Activated CD4-positive, CD25-positive, alpha-beta regulatory T cell (primary cell): ENCODE data around the gene EXOC3L1.

Experiments
- DNase-seq, 4 experiments: peaks; one replicate each; lab custom pipeline; 2025; lab: John Stamatoyannopoulos, UW

Gene EXOC3L1

GRCh38 chr16:67190041-67190440, at the start of gene EXOC3L1:
EXOC3L1 (minus strand) TSS chr16:67190136; CDS start chr16:67189676, 460 bp downstream.
- DNase-seq = no peak

DNA sequence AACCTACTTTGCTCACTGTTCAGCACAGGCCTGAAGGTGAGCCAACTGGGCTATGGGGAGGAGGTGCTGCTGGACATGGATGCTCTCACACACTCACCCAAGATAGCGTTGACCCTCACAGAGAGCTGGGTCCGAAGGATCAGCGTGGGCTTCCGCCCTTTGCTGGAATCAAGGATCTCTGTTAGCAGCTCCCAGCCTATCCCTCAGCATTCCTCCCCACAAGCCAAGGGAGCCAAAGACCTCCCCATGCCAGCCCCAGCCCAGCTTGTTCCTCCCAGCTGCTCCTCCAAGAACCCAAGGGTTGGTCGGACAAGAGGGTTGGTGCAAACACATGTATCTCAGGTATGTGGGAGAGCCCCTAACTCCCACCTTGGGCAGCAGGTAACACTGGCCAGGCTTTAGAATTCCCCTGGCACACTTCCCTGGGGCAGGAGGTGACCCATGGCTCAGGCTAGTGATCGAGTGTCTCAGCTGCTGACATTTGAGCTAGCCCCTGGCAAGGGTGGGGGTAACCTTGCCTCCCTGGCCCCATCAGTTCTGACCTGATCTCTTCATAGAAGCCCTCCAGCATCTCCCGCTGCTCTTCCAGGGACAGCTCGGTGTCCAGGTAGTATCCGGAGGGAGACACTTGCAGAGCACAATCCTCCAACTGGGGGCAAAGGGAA, 49.0 kb upstream of the EXOC3L1 start:
- DNase-seq = no peak

- DNase-seq = no peak
These were observed 48.3 kb upstream of the EXOC3L1 start for GRCh38 chr16:67238278-67238575.

GRCh38 chr16:67237396-67238277, 47.7 kb upstream of the EXOC3L1 start:
- DNase-seq = no peak

DNA sequence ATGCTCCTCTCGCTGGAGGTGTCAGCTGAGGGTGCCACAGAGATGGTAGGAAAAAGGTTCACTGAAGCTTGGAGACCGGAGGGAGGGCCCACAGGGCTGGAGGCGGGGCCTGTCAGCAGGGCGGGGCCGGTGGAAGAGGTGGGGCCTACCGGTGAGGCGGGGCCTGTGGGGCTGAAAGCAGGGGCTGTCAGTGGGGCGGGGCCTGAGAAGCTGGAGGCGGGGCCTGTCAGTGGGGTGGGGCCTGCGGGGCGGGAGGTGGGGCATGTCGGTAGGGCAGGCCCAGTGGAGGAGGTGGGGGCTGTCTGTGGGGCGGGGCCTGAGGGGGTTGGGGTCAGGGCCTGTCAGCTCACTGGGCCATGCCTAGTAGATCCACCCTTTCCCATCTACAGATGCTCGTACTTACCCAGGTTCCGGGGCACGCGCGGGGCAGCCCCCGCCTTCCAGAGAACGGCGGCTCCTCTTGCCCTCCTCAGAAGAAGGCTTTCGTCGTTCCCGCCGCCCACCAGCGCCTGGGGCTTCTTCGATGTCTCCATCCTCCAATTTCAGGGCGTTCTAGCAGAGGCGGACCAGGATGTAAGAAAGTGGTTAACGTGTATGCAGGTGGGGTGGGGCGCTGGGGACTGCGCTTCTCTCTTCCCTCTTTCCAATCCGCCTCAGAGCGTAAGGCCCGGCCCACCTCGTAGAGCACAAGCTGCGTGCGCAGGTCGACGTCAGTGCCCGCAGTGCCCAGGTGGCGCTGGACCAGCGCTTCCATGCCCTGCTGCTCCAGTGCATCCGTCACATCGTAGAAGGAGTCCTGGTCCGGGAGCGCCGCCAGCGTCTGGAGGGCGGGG, 46.8 kb upstream of the EXOC3L1 start:
- DNase-seq = peak; percentile 31 to 57 (median 40)

DNA sequence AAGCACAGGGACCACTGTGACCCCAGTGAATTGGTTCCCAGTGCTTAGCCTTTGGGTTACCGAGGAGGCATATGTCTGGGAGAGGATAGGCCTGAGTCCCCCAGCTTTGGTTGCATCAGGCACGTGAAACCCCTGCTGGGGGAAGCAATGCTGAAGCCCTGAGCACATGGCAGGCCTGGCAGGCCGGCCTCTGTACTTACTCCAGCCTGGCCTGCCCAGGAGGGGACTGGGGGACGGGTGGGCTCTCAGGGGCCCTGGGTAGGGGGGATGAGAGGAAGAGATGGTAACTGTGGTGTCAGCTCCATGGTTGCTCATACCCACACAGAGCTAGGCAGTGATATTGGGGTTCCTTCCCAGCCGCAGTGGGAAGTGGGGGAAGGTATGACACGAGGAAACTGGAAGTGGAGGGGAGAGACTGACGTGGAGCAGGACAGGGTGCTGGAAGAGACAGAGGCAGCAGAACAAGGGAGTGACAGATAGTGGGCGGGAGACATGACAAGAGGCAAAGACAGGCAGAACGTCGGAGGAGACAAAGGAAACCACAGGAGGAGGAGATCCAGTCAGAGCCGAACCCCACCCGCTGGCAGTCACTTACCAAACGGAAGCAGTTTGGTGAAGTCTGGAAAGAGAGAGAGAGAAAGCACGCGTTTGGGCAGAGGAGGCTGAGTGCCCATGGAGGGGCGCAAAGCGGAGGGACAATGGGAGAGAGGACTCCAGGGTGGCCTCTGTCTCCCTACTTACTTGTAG, 46.1 kb upstream of the EXOC3L1 start:
- no peak for DNase-seq

DNA sequence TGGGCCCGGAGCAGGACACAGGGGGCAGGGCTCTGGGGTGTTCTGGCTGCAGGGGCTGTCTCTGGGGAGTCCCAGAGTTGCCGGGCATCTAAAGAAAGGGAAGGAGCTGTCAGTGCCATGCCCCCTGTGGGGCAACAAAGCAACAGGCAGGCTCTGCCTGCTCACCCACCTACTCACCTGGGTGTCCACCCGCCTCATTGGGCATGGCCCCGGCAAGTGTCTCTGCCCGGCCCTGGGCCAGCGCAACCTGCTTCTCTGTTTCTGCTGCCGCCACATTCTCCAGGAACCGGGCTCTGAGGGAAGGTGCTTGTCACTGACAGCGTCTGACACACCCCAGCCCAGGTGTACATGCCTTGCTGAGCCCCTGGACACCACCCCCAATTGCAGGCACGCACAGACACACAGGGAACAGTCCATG, 44.3 kb upstream of the EXOC3L1 start:
- DNase-seq = no peak

GRCh38 chr16:67233596-67233995, 43.7 kb upstream of the EXOC3L1 start:
- no peak for DNase-seq

DNA sequence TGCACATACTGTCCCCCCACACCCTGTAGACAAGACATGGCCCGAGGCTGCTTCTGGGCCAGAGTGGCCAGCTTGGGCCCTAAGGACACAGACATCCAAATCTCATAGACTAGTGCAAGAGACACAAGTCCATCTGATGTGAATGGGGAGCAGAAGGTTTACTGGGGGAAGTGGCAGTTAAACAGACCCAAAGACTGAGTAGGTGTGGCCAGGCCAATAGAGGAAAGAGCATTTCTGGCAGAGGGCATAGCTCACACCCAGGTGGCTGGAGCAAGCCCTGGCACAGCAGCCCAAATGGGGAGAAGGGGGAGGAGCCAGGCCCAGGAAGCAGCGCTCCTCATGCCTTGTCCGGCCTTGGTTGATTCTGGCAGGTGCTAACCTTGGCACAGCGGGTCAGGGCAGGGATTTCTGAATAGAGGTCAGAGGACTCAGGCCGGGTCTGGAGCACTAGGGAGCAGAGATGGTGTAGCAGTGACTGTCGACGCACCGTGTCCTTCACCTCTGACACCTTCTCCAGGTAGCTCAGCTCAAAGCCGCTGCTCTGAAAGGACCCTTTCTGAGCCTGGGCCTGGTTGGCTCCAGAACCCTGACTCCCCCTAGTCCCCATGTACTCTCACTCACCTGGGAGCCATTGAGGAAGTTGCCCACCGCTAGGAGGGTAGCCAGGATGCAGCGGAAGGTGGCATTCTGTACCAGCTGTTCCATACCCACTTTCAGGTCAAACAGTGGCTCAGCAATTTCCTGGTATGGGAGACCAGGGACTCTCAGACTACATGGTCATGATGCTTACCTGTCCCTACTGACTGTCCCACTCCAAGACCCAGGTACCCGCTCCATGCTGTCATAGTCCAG, 41.1 kb upstream of the EXOC3L1 start:
- DNase-seq = no peak

GRCh38 chr16:67229906-67230808, 40.2 kb upstream of the EXOC3L1 start:
- no peak for DNase-seq

GRCh38 chr16:67228905-67229304, 39.0 kb upstream of the EXOC3L1 start:
- DNase-seq = no peak

DNA sequence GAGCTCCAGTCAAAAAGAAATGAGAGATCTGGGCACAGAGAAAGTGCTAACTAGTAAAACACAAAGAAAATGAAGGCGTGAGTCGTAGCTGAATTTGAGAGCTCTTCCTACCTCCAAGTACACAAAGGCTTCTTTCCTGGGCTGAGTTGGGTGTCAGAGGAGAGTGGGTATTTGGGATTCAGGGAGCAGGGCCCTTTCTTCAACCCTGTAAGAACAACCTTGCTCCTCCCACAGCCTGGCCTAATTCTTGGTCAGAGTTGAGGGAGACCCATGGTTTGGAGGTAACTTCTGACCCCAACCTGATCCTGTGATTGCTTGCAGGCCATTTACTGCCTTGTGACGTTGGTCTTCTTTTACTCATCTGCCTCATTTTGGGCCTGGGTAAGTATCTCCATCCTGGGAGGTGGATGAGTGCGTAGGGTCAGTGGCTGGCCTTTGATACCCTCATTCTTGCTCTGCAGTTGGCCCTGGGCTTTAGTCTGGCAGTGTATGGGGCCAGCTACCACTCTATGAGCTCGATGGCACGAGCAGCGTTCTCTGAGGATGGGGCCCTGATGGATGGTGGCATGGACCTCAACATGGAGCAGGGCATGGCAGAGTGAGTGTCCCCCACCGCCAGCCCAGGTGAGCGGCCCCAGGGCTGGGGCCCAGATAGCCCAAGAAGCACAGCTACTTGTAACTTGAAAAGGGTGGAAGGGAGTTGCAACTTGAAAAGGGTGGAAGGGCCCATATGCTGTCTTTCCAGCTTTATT, 38.3 kb upstream of the EXOC3L1 start:
- no peak for DNase-seq

- no peak for DNase-seq
These were observed 37.6 kb upstream of the EXOC3L1 start for GRCh38 chr16:67227567-67227921.

DNA sequence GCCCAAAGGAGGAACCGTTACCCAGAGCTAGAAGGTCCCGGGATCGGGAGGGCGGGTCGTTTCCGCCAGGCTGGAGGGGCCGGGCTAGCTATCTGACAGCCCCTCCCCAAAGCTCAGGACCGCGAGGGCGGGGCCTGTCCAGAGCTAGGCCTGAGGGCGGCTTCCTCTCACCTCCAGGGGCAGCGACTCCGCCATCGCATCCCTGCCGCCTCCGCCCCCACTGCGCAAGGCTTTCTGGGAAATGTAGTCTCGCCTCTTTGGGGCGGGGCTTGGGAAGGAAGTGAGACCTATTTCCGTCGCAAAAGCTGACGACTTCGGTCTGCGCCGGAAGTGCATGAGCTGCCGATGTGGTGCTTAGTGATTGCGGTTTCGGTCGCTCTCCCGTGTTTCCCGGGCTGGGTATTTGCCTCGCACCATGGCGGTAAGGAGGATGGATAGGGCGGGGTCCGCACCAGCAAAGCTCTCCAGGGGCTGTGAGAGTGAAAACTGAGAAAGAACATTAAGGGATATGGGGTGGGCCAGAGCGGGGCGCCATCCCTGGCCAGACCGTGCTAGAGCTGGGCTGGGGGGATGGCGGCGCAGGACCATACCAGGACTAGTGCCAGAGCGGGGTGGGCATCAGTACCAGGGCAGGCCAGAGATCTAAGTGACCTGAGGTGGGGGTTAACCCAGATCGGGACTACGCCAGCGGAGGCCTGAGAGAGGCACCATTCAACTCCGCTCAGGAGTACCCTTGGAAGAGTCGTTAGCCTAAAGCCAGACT, 37.0 kb upstream of the EXOC3L1 start, which contains the start of gene TMEM208:
TSS of gene TMEM208 (plus strand) at position 327 of the 763 bp plus-strand sequence. CDS start at position 416, 89 bp downstream.
- DNase-seq = peak; percentile 93 to 98 (median 94)

- no peak for DNase-seq
These were observed 36.4 kb upstream of the EXOC3L1 start for GRCh38 chr16:67226295-67226803.

GRCh38 chr16:67223992-67224391, 34.1 kb upstream of the EXOC3L1 start:
- DNase-seq = no peak

DNA sequence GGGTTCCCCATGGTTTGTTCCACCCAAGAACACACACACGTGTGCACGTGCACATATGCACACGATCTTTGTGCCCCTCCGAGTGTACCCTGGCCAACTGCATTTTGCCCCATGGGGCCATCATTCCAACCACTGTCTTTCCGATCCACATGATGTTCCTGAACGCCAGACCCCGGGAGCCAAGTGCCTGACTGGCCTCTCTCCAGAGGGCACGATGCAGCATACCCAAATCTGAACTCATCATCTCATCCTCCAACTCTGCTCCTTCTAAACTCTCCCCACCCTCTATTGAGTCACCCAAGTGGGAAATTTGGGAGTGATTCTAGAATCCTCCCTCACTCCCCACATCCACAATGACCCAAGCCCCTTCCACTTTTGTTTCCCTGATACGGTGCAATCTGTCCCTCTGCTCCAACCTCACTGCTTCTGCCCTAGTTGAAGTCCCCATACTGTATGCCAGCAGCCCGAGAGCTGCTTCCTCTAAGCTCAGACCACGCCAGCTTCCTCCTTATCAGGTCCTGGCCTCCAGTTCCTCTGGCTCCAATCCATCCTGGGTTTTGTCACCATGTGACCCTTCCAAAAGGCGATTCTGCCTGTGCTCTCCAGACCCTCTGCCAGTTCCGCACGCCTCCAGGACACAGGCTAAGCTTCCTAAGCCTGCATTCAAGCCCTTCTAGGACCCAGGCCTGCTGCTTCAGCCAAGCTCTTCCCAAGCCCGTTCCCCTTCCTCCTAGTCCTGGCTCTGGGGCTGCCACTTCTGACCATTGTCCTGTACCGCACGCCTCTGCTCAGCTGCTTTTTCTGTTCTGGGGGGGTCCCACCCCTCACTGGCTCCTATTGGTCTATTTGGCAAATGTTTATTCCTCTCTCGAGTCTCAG, 26.9 kb upstream of the EXOC3L1 start:
- no peak for DNase-seq
